ENCODE results near the gene PAM. TPM values are rescaled to one million over a fixed set of nuclear protein-coding genes. Genes with fewer than 3 reads are reported as not detected.

Gene PAM
- total and polyA plus RNA-seq, 2 donors (not counting 3 experiments of a cell fraction or from before 2014, with no cell fraction given), result 118 to 176 TPM

- Histone ChIP-seq H3K36me3 (ENCODE audit: control insufficient read depth in 2 of 2, extremely low read depth in 1 of 2, insufficient read depth in 2 of 2, low read length in 2 of 2) (peaks cover 0 to 4% of the 10 kb centered on the region in 2 experiments), H3K4me1 (ENCODE audit: control insufficient read depth, extremely low read depth, insufficient read depth, low read length) (no peaks in the 10 kb centered on the region), H3K9me3 (replicated peaks; ENCODE audit: control insufficient read depth, insufficient read depth, low read length) (no peaks in the 10 kb centered on the region), H3K79me2 (ENCODE audit: control insufficient read depth, insufficient read depth, low read length) (no peaks in the 10 kb centered on the region), H3K9ac (replicated peaks; ENCODE audit: extremely low read depth, insufficient read depth, low read length) (no peak overlapping the region), H3K27ac (ENCODE audit: insufficient read depth, low read depth, low read length) (no peak overlapping the region), H3K4me3 (replicated peaks in 1 of 3; ENCODE audit: insufficient read depth in 1 of 3, low read depth in 1 of 3, low read length in 3 of 3) (no peak overlapping the region), H4K20me1 (replicated peaks; ENCODE audit: control insufficient read depth, extremely low read depth, insufficient read depth, low read length) (no peaks in the 10 kb centered on the region), H3K4me2 (ENCODE audit: insufficient read depth, low read length) (no peak overlapping the region), H2AFZ (ENCODE audit: low read depth, low read length) (no peak overlapping the region), H3K9me1 (replicated peaks; ENCODE audit: control insufficient read depth, extremely low read depth, insufficient read depth, low read length) (no peaks in the 10 kb centered on the region), H3K27me3 (ENCODE audit: control insufficient read depth in 2 of 2, insufficient read depth in 2 of 2, low read length in 2 of 2) (no peaks in the 10 kb centered on the region)
- no TSS peak for BruUV-seq (replicated peaks)
- ChIA-PET CTCF (no interaction called here), POLR2A (no interaction called here)
- dilution Hi-C loops (cut with MboI; ENCODE audit: extremely low pct_ligation_motif_present, low sequenced_read_pairs) (no loop called here), intact Hi-C loops (cut with micrococcal nuclease) (no loop called here)
- DNase-seq (ENCODE audit: low read depth, low spot score) (no peak), FAIRE-seq (no peak)
- TF ChIP-seq POLR2AphosphoS5 (IDR thresholded peaks at IDR 0.05; ENCODE audit: insufficient read depth, low read depth, low read length) (no peak), JUN (IDR thresholded peaks at IDR 0.05; ENCODE audit: borderline replicate concordance, insufficient read depth, insufficient read length, low read depth) (no peak), GATA2 (IDR thresholded peaks at IDR 0.05; ENCODE audit: insufficient read depth, insufficient read length, low read depth, low read length) (no peak), EZH2 (IDR thresholded peaks at IDR 0.05; ENCODE audit: borderline replicate concordance, low read depth, low read length, severe bottlenecking) (no peak), MAX (IDR thresholded peaks at IDR 0.05; ENCODE audit: insufficient read depth, insufficient read length) (no peak), FOS (IDR thresholded peaks at IDR 0.05; ENCODE audit: borderline replicate concordance, insufficient read depth, low read length) (no peak), CTCF (IDR thresholded peaks at IDR 0.05; ENCODE audit: extremely low read depth in 1 of 2, insufficient read depth in 1 of 2, low read depth in 1 of 2, low read length in 2 of 2) (no peak), MYC (IDR thresholded peaks at IDR 0.05; ENCODE audit: low read depth, low read length) (no peak), POLR2A (IDR thresholded peaks at IDR 0.05; ENCODE audit: low read depth, low read length) (no peak)
Measured at GRCh38 chr5:102932781-102933180, 177.7 kb downstream of the PAM start.
